Measurements from ENCODE around the gene TRABD.

Gene TRABD

GRCh38 chr22:50206599-50206998 lies 20.9 kb downstream of the TRABD start:
- Mint-ChIP-seq H3K27me3 (ENCODE audit: low read depth) (no peaks in the 10 kb centered on the region), H3K36me3 (ENCODE audit: low read depth) (peaks cover 28% of the 10 kb centered on the region), H3K4me1 (ENCODE audit: low read depth) (peaks cover 14% of the 10 kb centered on the region), H3K27ac (no peak overlapping the region), H3K4me3 (no peak overlapping the region), H3K9me3 (no peaks in the 10 kb centered on the region)
- DNase-seq (ENCODE audit: low spot score), result no peak

- H3K27me3 Mint-ChIP-seq (ENCODE audit: low read depth), result no peaks in the 10 kb centered on the region
- no peaks in the 10 kb centered on the region for H3K9me3 Mint-ChIP-seq
- no peak overlapping the region for H3K27ac Mint-ChIP-seq
- H3K36me3 Mint-ChIP-seq (ENCODE audit: low read depth), result peaks cover 28% of the 10 kb centered on the region
- no peak for DNase-seq (ENCODE audit: low spot score)
- H3K4me3 Mint-ChIP-seq, result no peak overlapping the region
- peaks cover 7% of the 10 kb centered on the region for H3K4me1 Mint-ChIP-seq (ENCODE audit: low read depth)
Observed at GRCh38 chr22:50207383-50208140, 21.8 kb downstream of the TRABD start.

DNA sequence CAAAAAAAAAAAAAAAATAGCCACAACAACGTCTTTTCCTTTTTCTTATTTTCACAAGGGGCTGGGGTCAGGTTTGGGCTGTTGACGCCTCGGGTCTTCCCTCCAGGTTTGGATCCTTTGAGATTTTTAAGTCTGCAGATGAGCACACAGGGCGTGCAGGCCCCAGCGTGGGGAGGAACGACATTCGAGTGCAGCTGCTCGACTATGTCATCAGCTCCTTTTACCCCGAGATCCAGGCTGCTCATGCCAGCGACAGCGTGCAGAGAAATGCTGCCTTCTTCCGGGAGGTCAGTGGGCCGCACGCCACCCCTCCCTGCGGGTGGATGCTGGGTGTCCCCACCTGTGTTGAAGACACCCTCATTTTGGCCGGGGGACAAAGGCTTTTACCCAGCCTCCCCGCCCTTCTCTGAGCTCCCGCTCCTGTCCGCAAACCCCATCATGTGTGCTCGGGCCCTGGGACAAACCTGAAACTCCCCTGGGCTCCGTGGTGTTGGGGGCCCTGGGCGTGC lies 22.8 kb downstream of the TRABD start:
- DNase-seq (ENCODE audit: low spot score), result no peak
- H3K27ac Mint-ChIP-seq, result no peak overlapping the region
- H3K27me3 Mint-ChIP-seq (ENCODE audit: low read depth), result no peaks in the 10 kb centered on the region
- H3K4me3 Mint-ChIP-seq, result no peak overlapping the region
- peaks cover 7% of the 10 kb centered on the region for H3K4me1 Mint-ChIP-seq (ENCODE audit: low read depth)
- H3K9me3 Mint-ChIP-seq, result no peaks in the 10 kb centered on the region
- peaks cover 25% of the 10 kb centered on the region for H3K36me3 Mint-ChIP-seq (ENCODE audit: low read depth)

- H3K36me3 Mint-ChIP-seq (ENCODE audit: low read depth), result peaks cover 23% of the 10 kb centered on the region
- H3K4me1 Mint-ChIP-seq (ENCODE audit: low read depth), result peaks cover 5% of the 10 kb centered on the region
- H3K4me3 Mint-ChIP-seq, result no peak overlapping the region
- H3K27me3 Mint-ChIP-seq (ENCODE audit: low read depth), result no peaks in the 10 kb centered on the region
- no peak overlapping the region for H3K27ac Mint-ChIP-seq
- no peak for DNase-seq (ENCODE audit: low spot score)
- no peaks in the 10 kb centered on the region for H3K9me3 Mint-ChIP-seq
Observed at GRCh38 chr22:50208939-50209892, 23.5 kb downstream of the TRABD start.

DNA sequence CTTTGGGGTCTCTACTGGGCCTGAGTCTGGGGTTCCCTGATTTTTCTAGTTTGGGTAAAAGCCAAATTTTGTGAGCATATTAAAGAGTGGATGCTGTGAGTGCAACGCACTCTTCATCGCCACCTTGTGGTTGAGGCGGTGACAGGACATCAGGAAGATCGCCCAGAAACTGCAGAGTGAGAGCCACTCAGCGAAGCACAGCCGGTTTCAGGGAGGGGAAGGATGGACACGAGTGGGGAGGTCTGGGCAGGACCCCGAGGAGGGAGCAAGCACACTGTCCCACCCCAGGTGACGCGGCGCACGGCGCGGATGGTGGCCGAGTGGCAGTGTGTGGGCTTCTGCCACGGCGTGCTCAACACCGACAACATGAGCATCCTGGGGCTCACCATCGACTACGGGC lies 24.2 kb downstream of the TRABD start:
- Mint-ChIP-seq H3K27me3 (ENCODE audit: low read depth) (no peaks in the 10 kb centered on the region), H3K36me3 (ENCODE audit: low read depth) (peaks cover 24% of the 10 kb centered on the region), H3K9me3 (no peaks in the 10 kb centered on the region), H3K27ac (peak overlapping the region; percentile 27), H3K4me1 (ENCODE audit: low read depth) (peaks cover 4% of the 10 kb centered on the region), H3K4me3 (no peak overlapping the region)
- DNase-seq (ENCODE audit: low spot score), result peak; percentile 45

GRCh38 chr22:50210378-50211139 lies 24.8 kb downstream of the TRABD start:
- Mint-ChIP-seq H3K27me3 (ENCODE audit: low read depth) (no peaks in the 10 kb centered on the region), H3K36me3 (ENCODE audit: low read depth) (peaks cover 27% of the 10 kb centered on the region), H3K9me3 (no peaks in the 10 kb centered on the region), H3K4me3 (no peak overlapping the region), H3K27ac (no peak overlapping the region), H3K4me1 (ENCODE audit: low read depth) (peaks cover 3% of the 10 kb centered on the region)
- DNase-seq (ENCODE audit: low spot score), result no peak

DNA sequence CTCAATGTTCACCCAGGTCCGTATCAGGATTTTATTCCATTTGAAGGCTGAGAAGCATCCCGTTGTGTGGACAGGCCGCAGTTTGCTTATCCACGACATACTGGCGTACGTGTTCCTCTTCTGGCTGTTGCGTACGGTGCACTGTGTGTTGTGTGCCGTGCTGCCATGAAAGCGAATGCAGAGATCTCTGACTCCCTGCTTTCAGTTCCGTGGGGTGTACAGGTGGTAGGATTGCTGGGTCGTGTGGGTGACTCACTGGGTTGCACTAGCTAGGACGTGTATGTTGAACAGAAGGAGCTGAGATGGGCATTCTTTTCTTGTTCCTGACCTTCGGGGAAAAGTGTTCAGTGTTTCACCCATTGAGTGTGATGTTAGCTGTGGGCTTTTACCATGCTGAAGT lies 25.4 kb downstream of the TRABD start:
- no peaks in the 10 kb centered on the region for H3K9me3 Mint-ChIP-seq
- DNase-seq (ENCODE audit: low spot score), result no peak
- no peak overlapping the region for H3K27ac Mint-ChIP-seq
- H3K27me3 Mint-ChIP-seq (ENCODE audit: low read depth), result no peaks in the 10 kb centered on the region
- peaks cover 3% of the 10 kb centered on the region for H3K4me1 Mint-ChIP-seq (ENCODE audit: low read depth)
- H3K4me3 Mint-ChIP-seq, result no peak overlapping the region
- peaks cover 31% of the 10 kb centered on the region for H3K36me3 Mint-ChIP-seq (ENCODE audit: low read depth)

DNA sequence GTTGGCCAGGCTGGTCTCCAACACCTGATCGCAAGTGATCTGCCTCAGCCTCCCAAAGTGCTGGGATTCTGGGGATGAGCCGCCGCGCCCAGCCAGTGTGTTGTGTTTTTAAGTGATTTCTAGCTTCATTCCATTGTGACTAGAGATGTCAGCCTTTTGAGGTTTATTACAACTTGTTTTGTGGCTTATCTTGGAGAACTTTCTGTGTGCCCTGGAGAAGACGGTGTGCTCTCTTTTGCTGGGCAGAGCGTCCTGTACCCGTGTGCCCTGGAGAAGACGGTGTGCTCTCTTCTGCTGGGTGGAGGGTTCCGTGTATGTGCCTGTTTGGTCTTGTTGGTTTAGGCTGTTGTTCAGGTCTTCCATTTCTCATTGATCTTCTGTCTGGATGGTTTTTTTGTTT lies 27.6 kb downstream of the TRABD start:
- no peaks in the 10 kb centered on the region for H3K27me3 Mint-ChIP-seq (ENCODE audit: low read depth)
- no peak overlapping the region for H3K4me3 Mint-ChIP-seq
- peaks cover 3% of the 10 kb centered on the region for H3K4me1 Mint-ChIP-seq (ENCODE audit: low read depth)
- no peak for DNase-seq (ENCODE audit: low spot score)
- H3K36me3 Mint-ChIP-seq (ENCODE audit: low read depth), result peaks cover 31% of the 10 kb centered on the region
- H3K9me3 Mint-ChIP-seq, result no peaks in the 10 kb centered on the region
- no peak overlapping the region for H3K27ac Mint-ChIP-seq

GRCh38 chr22:50215297-50216054 lies 29.8 kb downstream of the TRABD start:
- Mint-ChIP-seq H3K27ac (peak overlapping the region; percentile 21), H3K4me1 (ENCODE audit: low read depth) (no peaks in the 10 kb centered on the region), H3K9me3 (no peaks in the 10 kb centered on the region), H3K27me3 (ENCODE audit: low read depth) (no peaks in the 10 kb centered on the region), H3K36me3 (ENCODE audit: low read depth) (peaks cover 28% of the 10 kb centered on the region), H3K4me3 (no peak overlapping the region)
- DNase-seq (ENCODE audit: low spot score), result no peak

DNA sequence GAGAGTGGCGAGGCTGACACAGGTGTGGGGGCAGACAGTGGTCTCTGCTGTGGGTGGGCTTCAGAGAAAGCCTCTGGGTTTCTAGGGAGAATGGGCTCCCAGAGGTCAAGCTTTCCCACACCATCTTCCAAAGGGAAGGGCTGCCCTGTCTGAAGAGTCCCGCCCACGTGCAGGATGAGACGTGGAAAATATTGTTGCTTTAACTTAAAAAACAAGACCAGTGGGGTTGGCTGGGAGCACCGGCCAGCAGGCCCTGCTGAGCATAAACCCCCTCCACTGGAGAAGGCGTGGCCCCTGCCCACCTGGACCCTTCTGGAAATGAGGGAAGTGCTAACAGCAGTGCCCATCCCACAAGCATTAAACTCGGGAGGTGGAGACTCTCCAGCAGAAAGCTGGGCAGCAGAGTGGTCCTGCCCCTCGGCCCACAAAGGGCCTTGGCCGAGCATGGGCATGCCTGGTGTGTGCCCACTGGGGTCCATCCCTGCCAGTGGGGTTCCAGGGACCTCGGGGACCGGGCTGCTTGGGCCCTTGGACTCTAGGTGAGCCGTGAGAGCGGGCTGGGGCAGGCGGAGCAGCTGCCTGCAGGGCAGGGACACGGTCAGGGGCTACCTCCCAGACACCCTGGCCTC lies 30.5 kb downstream of the TRABD start:
- H3K27me3 Mint-ChIP-seq (ENCODE audit: low read depth), result no peaks in the 10 kb centered on the region
- no peaks in the 10 kb centered on the region for H3K9me3 Mint-ChIP-seq
- H3K36me3 Mint-ChIP-seq (ENCODE audit: low read depth), result peaks cover 29% of the 10 kb centered on the region
- DNase-seq (ENCODE audit: low spot score), result no peak
- H3K27ac Mint-ChIP-seq, result no peak overlapping the region
- H3K4me1 Mint-ChIP-seq (ENCODE audit: low read depth), result no peaks in the 10 kb centered on the region
- H3K4me3 Mint-ChIP-seq, result no peak overlapping the region

GRCh38 chr22:50216684-50217520 lies 31.2 kb downstream of the TRABD start:
- no peak for DNase-seq (ENCODE audit: low spot score)
- no peaks in the 10 kb centered on the region for H3K9me3 Mint-ChIP-seq
- no peaks in the 10 kb centered on the region for H3K4me1 Mint-ChIP-seq (ENCODE audit: low read depth)
- H3K27ac Mint-ChIP-seq, result no peak overlapping the region
- H3K36me3 Mint-ChIP-seq (ENCODE audit: low read depth), result peaks cover 27% of the 10 kb centered on the region
- H3K4me3 Mint-ChIP-seq, result no peak overlapping the region
- H3K27me3 Mint-ChIP-seq (ENCODE audit: low read depth), result no peaks in the 10 kb centered on the region

- H3K4me3 Mint-ChIP-seq, result no peak overlapping the region
- no peaks in the 10 kb centered on the region for H3K9me3 Mint-ChIP-seq
- H3K27me3 Mint-ChIP-seq (ENCODE audit: low read depth), result no peaks in the 10 kb centered on the region
- H3K36me3 Mint-ChIP-seq (ENCODE audit: low read depth), result peaks cover 23% of the 10 kb centered on the region
- H3K27ac Mint-ChIP-seq, result no peak overlapping the region
- H3K4me1 Mint-ChIP-seq (ENCODE audit: low read depth), result no peaks in the 10 kb centered on the region
- DNase-seq (ENCODE audit: low spot score), result no peak
Observed at GRCh38 chr22:50217543-50218152, 31.9 kb downstream of the TRABD start.
